ENCODE data around the gene NDUFS1. TPM values are rescaled to one million over a fixed set of nuclear protein-coding genes. Genes with fewer than 3 reads are reported as not detected.

The NDUFS1 gene
- total RNA-seq, 1 experiment from 2014 or later, result 79.2 TPM

GRCh38 chr2:206150631-206151030 is 8.6 kb downstream of the NDUFS1 start:
- no peak for TF ChIP-seq CTCF (IDR thresholded peaks at IDR 0.05; ENCODE audit: unreplicated experiment)
- no TSS peak for BruUV-seq (replicated peaks)
- Mint-ChIP-seq H3K36me3 (ENCODE audit: insufficient read depth, unreplicated experiment) (peaks cover 31% of the 10 kb centered on the region), H3K27ac (ENCODE audit: unreplicated experiment) (no peak overlapping the region), H3K9me3 (ENCODE audit: low read depth, unreplicated experiment) (no peaks in the 10 kb centered on the region), H3K4me3 (ENCODE audit: low read depth, unreplicated experiment) (no peak overlapping the region), H3K4me1 (ENCODE audit: low read depth, unreplicated experiment) (no peaks in the 10 kb centered on the region), H3K27me3 (ENCODE audit: unreplicated experiment) (no peaks in the 10 kb centered on the region)
- DNase-seq, result no peak
- intact Hi-C loops (cut with micrococcal nuclease; ENCODE audit: unreplicated experiment), result loop anchor here (10.0 kb wide), 1 partner anchor 126 kb away; no protein-coding TSS in a partner anchor
- CTCF ChIA-PET, result no interaction called here

GRCh38 chr2:206150168-206150567 is 9.1 kb downstream of the NDUFS1 start:
- CTCF ChIA-PET, result no interaction called here
- BruUV-seq (replicated peaks), result no TSS peak
- intact Hi-C loops (cut with micrococcal nuclease; ENCODE audit: unreplicated experiment), result loop anchor here (10.0 kb wide), 1 partner anchor 125 kb away; no protein-coding TSS in a partner anchor

GRCh38 chr2:206149330-206149729 is 9.9 kb downstream of the NDUFS1 start:
- intact Hi-C loops (cut with micrococcal nuclease; ENCODE audit: unreplicated experiment), result no loop called here
- H3K4me1 Mint-ChIP-seq (ENCODE audit: low read depth, unreplicated experiment), result no peaks in the 10 kb centered on the region
- peaks cover 41% of the 10 kb centered on the region for H3K36me3 Mint-ChIP-seq (ENCODE audit: insufficient read depth, unreplicated experiment)
- no peak for TF ChIP-seq CTCF (IDR thresholded peaks at IDR 0.05; ENCODE audit: unreplicated experiment)
- BruUV-seq (replicated peaks), result no TSS peak
- no peak overlapping the region for H3K27ac Mint-ChIP-seq (ENCODE audit: unreplicated experiment)
- no peak for DNase-seq
- no peak overlapping the region for H3K4me3 Mint-ChIP-seq (ENCODE audit: low read depth, unreplicated experiment)
- CTCF ChIA-PET, result no interaction called here
- no peaks in the 10 kb centered on the region for H3K27me3 Mint-ChIP-seq (ENCODE audit: unreplicated experiment)
- no peaks in the 10 kb centered on the region for H3K9me3 Mint-ChIP-seq (ENCODE audit: low read depth, unreplicated experiment)

More at GRCh38 chr2:206150168-206150567, 9.1 kb downstream of the NDUFS1 start:
- no peak overlapping the region for H3K27ac Mint-ChIP-seq (ENCODE audit: unreplicated experiment)
- peaks cover 35% of the 10 kb centered on the region for H3K36me3 Mint-ChIP-seq (ENCODE audit: insufficient read depth, unreplicated experiment)
- H3K9me3 Mint-ChIP-seq (ENCODE audit: low read depth, unreplicated experiment), result no peaks in the 10 kb centered on the region
- no peaks in the 10 kb centered on the region for H3K27me3 Mint-ChIP-seq (ENCODE audit: unreplicated experiment)
- H3K4me3 Mint-ChIP-seq (ENCODE audit: low read depth, unreplicated experiment), result no peak overlapping the region
- no peaks in the 10 kb centered on the region for H3K4me1 Mint-ChIP-seq (ENCODE audit: low read depth, unreplicated experiment)
- DNase-seq, result no peak
- TF ChIP-seq CTCF (IDR thresholded peaks at IDR 0.05; ENCODE audit: unreplicated experiment), result no peak

GRCh38 chr2:206145665-206146064 is 13.6 kb downstream of the NDUFS1 start:
- Mint-ChIP-seq H3K9me3 (ENCODE audit: low read depth, unreplicated experiment) (no peaks in the 10 kb centered on the region), H3K27ac (ENCODE audit: unreplicated experiment) (no peak overlapping the region), H3K4me1 (ENCODE audit: low read depth, unreplicated experiment) (no peaks in the 10 kb centered on the region), H3K36me3 (ENCODE audit: insufficient read depth, unreplicated experiment) (peaks cover 55% of the 10 kb centered on the region), H3K4me3 (ENCODE audit: low read depth, unreplicated experiment) (no peak overlapping the region), H3K27me3 (ENCODE audit: unreplicated experiment) (no peaks in the 10 kb centered on the region)
- BruUV-seq (replicated peaks), result no TSS peak
- DNase-seq, result no peak
- intact Hi-C loops (cut with micrococcal nuclease; ENCODE audit: unreplicated experiment), result no loop called here
- TF ChIP-seq CTCF (IDR thresholded peaks at IDR 0.05; ENCODE audit: unreplicated experiment), result no peak
- CTCF ChIA-PET, result interaction anchor here (1.5 kb wide), 1 partner anchor 14 kb away, joined by 3 read pairs; the partner anchor contains the start of gene EEF1B2
